GM18520 (cell line): Measurements from ENCODE around the gene TGFBR2.
A peak's percentile ranks its signal among the peaks of the same experiment; 100 is the strongest.
"Not testable (repeated sequence)": the region's sequence is repeated elsewhere in the genome, so short reads cannot be mapped to it uniquely, and the experiment has no call there.

Experiments used
- ATAC-seq: cut with Tn5 transposase; IDR thresholded peaks from one replicate; pipeline ENCODE4 v1.9.1; 2021; ENCODE audit not compliant: unreplicated experiment

The TGFBR2 gene

DNA sequence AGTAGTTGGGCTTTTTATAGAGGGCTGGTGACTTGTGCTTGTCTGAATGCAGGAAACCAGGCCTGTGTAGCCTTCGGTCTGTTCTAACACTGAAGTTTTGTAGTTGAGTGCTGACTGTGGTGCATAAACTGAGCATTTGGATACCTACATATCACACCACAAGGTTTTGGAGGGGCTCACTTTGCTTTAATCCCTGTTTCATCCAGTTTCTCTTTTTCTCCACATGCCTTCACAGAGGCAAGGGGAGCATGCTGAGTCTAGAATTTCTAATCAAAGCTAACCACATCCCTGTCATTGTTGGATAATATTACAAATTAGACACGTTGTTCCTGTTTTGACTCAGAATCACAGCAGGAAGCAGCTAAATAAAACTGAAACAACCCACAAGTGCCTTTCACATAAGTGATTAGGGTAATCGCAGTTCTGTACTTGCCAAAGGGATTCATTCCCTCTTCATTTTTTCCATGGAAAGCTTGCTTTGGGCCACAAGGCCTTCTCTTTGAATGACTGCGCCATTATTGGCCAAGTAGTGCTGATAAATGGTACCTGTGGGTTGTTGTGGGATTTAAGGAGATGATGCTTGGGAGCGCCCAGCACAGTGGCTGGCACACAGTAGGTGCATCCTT is 48.9 kb downstream of the TGFBR2 start:
- no peak for ATAC-seq

DNA sequence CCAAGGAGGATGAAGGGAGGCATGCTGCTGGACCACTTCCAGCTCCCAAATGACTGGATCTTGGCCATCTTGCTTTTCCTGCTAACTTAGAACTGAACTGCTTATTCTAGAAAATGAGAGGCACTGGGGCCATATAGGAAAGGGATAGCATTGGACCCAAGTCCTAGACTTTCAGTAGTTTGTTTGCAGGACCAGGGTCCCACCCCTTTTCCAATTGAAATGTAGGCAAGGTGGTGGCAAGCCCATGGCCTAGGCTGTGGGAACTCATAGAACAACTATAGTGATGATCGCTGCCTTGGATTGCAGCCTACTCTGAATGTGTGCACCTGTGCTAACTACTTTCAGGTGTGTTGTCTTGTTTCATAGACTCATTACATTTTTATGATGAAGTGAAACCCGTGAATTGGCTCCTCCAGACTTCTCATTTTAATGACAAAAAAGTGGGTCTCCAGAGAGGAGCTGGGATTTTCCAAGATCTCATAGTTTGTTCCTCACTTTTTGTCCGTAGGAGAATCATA is 50.3 kb downstream of the TGFBR2 start:
- no peak for ATAC-seq

DNA sequence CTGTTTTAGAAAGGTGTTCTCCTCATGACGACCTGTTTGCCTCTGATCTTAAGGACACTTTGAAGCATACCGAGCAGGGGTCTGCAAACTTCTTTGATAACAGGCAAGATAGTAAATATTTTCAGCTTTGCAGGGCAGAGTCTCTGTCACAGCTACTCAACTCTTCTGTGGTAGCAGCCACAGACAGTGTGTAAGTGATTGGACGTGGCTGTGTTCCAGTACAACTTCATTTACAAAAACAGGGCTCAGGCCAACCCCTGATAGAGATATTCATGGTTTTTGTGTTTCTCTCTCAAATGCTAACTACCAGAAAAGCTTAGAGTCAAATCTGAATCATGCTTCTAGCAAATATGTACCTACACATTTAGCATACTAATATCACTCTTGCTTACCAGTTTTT is 51.5 kb downstream of the TGFBR2 start:
- ATAC-seq = peak; percentile 21

DNA sequence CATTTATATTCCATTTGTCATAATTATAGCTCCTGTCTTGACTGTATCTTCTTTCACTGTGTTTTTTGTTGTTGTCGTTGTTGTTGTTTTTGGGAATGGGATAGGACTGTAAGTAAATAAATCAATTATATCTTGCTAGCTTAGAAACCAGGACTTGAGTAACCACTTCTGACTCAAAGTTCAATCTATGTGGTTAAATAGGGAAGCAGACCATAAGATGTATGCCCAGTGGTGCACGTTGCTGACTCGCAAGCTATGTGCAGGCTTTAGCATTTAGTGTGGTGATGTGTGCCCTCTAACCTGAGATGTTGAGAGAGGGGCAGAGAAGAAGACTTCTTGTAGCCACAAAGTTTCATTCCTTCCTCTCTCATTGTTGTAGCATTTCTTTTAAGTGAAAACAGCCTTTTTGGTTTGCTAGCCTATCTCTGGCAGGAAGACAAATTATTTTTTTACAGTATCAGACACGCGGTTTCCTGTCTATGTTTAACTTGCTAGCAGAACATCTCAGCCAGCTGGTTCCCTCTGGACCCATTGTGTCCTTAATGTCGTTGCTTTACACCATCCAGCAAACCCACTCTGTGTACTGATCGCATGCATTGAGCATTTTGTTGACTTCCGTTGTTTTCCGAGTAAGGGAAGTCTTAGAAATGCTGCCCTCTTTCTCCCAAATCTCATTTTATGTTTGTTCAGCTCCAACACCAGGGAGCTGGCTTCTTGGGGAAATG is 52.1 kb downstream of the TGFBR2 start:
- peak; percentile 87 for ATAC-seq

DNA sequence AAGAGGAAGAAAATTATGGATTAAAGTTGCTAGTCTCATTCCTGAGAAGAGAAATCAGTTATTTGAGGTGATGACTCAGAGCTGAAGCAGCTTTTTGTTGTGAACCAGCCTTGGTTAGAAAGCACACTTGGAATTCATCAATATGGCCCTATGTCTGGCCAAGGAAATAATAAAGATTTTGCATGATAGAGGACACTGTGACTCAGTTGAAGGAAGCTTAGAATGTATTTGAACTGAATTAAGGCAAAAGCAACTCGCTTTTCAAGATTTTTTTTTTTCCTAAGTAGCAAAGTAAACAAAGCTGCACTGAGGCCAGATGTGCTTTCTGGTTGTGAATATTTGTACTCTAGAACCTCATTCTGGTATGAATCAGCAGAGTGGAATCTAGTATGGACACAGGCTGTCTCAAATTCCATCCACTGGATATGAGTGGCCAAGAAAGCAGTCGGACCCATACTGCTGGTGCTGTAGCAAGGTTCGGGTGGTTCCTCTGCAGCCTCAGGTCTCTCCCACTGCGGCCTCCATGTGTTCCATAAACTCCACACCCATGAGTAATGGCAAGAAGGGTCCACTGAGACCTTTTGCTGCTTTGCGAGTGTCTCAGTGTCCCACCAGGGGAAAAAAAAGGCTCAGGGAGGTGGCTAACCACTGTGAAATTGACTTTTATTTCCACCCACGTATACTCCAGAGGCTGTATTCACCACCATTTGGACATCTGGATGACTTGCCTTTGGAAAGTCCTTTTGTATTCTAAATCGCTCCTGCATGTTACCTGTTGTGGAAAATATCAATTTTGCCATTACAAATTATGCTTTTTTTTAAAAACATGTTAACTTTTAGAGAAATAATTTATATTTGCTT is 53.1 kb downstream of the TGFBR2 start:
- ATAC-seq = no peak

DNA sequence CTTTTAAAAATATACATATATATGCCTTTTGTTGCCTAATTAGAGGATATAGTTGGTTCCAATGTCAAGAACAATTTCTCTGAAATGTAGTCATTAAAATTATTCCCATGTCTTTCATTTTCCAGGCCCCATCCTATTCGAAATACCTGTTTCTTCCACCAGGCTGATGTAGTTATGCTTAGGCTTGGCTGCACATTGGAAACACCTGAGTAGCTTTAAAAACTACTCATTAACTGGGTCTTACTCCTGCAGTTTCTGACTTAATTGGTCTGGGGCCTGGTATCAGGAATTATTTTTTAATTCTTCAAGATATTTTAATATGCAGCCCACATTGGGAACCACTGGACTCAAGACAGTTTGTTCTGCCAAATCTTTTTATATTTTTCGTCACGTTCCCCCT is 53.7 kb downstream of the TGFBR2 start:
- no peak for ATAC-seq

DNA sequence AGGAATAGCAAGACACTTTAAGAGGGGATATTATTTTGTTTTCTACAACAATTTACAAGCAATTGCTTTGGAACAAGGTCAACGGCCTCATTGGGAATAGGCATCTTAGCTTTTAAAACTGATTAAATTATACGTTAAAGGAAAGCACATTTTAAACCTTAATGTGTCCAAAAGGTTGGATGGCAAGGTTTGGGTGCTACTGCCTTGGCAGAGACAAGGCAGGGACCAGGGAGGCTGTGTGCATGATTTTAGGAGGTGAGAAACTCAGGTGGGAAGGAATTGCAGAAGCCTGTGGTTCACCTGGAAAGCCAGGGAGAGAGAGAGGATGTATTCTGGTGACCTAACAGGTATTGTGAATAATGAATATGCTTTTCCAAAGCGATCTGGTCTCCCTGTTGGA is 54.3 kb downstream of the TGFBR2 start:
- ATAC-seq = no peak

DNA sequence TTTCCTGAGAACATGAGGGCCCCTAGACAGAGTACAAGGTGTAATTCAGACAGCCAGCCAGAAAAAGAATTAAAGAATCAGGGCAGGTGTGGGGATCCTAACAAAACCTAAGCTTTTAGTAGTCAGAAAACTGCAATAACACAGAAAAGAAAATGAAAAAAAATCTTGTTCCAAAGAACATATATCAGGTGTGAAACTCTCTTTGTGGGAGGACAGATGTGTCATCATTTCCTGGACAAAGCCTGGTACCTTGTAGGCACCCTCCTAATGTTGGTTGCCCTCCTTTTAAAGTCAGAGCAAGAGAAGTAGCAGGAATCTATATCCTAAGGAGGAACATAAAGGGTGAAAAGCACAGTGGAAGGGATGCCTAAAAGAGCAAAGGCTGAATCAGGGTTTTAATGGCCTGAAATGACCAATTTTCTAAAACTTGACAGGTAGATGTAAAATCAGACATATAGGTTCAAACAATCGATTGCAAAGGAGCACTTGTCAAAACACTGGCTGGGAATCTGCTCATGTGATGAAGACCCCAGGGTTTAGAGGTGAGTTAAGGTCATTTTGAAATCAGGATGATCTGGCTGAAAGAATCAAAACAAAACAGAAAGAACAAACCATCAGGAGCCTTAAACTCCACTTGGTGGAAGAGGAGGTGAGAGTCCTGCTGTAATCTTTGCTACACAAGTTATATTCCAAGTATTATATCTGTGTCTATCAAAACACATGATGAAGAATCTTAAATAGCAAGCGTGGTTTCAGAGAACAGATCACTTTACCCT is 54.9 kb downstream of the TGFBR2 start:
- no peak for ATAC-seq

DNA sequence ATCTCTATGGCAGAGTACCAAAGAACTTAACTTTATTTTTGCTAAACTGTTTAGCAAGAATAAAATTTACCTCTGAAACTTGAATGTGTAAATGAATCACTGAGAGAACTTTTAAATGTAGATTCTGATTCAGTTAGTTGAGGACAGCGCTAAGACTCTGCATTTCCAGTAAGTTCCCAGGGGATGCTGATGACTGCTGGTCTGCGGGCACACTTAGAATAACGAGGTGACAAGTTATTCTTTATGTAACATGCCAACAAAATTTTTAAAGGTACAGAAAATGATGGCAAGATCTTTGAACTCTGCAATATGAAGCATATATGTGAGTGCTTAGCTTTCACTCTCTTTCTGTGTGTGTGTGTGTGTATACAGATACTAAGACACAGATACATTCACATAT is 56.4 kb downstream of the TGFBR2 start:
- ATAC-seq = no peak

DNA sequence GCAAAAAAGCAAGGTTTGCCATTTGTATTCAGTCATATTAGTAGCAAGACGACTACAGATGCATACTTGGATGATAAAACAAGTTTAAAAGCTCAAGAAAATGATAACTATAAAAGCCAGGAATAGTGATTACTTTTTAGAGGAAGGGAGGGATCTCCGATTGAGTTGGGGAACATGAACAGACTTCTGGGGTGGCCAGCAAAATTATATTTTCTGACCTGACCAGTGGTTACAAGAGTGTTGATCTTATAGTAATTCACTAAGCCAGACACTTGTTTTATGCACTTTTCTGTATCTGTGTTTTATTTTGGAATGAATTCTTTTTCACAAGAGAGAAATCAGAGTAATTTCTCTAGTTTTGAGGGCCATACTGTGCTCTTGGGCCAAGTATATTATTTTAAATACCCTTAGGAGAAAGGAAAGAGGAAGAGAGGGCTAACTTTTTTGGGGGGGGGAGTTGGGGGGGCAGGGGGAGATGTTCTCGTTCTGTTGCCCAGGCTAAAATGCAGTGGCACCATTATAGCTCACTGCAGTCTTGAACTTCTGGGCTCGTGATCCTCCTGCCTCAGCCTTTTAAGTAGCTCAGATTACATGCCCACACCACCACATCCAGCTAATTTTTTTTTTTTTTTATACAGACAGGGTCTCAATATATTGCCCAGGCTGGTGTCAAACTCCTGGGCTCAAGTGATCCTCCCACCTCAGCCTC is 57.3 kb downstream of the TGFBR2 start:
- no peak for ATAC-seq

DNA sequence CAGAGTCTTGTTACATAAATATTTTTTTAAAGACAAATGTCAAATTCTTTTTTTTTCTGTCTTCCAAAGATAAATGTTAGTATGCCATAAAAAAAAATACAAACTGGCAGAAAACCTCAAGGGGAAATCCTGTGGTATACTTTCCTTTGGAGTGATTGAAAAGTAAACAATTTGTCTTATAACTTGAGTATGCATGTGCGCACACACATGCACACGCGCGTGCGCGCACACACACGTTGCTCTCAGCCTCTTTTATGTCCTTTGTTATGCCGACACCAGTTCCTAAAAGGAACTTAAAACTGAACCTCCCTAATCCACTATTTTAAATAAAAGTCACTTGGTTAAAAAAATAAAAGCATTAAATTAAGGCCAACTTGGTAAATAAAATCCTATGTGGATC is 58.1 kb downstream of the TGFBR2 start:
- no peak for ATAC-seq

DNA sequence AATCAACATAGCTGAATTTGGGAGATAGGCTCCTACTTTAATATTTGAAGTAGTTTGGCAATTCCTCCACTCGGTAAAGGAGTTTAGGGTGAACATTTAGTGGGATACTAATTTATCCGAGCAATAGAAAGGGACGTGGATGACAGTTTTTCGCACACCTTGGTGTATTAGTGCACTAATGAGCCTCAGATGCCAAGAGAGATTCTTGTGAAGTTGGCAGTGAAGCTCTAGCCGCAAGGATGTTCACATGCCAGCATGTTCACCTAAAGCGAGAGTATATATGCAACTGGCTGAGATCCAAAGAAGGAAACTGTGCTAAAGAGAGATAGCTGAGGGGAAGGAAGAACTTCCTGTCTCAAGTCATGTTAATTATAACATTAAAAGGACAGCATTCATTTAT is 58.5 kb downstream of the TGFBR2 start:
- ATAC-seq = no peak

DNA sequence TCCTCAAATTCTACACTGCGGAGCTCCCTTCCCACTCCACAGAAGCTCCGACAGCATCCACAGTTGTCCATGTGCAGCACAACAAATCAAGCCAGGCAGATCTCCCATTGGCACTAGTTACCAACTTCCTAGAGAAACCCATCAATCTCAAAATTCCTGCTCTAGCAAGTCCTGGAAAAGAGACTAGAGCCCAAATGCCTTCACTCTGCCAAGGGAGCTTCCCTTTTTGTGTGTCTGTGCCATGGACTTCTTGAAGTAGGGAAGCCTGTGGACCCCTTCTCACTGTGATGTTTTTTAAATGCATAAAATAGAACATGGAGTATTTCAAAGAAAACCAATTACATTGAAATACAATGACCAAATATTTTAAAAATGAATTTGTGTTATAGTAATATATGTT is 59.1 kb downstream of the TGFBR2 start:
- no peak for ATAC-seq

DNA sequence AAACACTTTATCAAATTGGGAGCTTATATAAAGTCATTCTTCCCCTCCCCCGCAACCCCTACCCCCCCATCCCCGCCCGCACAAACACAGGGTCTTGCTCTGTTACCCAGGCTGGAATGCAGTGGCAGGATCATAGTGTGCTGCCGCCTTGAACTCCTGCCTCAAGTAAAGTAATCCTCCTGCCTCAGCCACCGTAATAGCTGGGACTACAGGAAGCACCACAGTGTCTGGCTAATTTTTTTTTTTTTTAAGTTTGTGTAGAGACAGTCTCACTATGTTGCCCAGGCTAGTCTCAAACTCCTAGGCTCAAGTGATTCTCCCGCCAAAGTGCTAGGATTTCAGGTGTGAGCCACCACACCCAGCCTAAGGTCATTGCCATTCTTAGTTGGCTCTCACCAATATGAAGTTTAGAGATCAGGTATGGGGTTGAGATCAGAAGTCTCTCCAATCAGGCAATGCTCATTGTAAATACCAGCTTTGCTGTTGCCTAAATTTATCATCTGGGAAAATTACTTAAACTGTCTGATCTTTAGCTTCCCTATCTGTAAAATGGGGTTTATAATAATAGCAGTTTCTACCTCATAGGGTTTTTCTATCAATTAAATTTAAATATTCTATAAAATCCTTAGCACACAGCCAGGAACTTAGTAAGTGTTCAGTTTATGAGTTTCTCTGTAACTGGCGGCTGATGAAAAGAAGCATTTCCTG is 60.3 kb downstream of the TGFBR2 start:
- ATAC-seq = no peak

DNA sequence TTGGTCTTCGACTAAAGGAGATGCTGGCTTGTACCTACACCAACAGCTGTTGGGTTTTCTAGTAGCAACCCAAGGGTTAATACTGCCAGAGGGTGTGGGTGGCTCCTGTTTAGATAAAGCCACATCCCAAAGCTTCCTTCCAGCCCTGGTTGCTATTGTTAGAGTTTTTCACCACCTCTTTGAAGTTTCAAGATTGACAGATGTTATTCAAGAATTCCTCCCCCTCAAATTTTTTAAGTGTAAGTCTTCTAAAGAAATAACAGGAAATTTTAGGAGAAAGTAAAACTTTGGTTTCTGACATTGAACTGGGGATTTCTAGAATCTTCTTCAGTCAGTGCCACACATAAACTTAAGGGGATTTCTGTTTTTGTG is 60.9 kb downstream of the TGFBR2 start:
- ATAC-seq = no peak

DNA sequence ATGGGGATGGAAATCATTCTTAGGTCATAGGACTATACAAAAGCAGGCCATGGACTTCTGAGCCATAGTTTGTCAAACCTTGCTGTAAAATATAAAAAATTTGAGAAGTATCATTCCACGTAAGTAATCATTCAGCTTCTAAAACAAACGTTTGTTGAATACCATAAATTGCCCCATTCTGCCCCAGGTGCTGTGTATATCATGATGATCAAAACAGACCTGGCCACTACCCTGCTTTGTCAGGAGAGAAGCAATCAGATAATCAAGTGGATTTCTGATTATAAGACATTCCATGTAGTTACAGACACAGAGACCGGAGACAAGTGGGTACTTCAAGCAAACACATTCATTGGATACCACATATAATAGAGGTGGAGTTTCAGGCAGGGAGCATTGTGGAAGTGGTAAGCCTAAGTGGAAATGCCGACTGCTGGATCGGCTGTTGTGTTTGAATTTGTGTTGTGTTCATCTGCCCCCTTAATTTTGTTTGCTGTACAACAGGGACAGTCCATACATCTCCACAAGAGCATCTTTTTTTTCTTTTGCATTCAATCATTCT is 61.7 kb downstream of the TGFBR2 start:
- no peak for ATAC-seq

DNA sequence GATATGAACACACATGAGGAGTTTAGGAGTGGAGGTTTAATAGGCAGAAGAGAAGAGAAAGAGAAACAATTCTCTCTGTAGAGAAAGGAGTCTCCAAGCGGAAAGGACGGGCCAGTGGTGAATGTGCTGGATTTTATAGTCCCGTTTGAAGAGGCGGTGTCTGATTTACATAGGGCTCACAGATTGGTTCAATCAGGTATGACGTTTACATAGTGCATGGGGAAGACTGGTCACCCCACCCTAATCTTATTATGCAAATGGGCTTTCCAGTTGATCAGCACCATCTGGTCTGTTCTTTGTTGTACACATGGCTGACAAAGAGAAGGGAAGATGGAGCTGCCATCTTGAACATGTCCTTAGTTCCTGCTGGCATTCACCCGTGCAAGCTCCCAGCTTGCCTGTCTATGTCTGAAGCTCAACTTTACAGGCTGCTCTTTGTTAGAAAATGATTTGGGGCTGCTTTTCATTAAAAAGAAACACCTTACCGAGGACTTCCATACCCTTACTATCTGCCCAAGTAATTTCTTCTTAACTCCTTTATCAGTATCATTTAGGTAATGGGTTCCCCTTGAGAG is 63.0 kb downstream of the TGFBR2 start:
- ATAC-seq = not testable (repeated sequence)

DNA sequence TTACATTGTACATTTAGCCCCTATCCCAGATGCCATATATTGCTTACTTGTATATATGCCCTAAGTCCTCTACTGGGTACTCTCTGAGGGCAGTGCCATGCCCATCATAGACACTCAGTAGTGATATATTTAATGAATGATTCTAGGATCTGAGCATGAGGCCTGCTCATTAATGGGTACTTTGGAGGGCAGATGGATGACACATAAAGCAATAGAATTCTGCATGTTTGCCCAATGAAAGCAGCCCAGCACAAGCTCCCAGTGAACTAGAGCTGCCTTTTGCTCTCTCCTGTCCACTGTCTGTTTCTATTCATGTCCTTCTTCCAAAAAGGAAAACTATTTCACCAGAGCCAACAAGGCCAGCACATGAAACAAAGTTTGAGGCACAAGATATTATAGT is 63.9 kb downstream of the TGFBR2 start:
- ATAC-seq = no peak
